NCI-H1048 (cell line): Measurements from ENCODE around the gene FOXD4.
"Not testable (repeated sequence)": the region's sequence is repeated elsewhere in the genome, so short reads cannot be mapped to it uniquely, and the experiment has no call there.

Experiments used
- DNase-seq: peaks from one replicate; lab custom pipeline; 2025; lab: John Stamatoyannopoulos, UW

Gene FOXD4

DNA sequence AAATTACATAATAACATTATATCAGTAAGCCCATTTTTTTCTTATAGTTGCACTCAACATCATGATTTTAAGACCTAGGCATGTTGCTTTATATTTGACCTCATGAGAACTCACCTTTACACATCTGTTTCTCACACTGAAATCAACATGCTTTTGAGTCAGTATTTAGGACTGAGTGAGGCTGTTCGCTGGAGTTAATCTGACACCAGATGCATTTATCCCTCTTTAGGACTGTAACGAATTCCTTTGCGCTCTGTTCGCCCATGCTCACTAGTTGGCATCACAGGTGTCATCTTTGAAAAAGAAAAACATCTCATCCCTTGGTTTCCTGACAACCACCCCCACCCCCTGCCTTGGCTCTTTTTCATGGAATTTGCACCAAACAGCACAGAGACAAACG lies 24.3 kb downstream of the FOXD4 start:
- DNase-seq: not testable (repeated sequence)

DNA sequence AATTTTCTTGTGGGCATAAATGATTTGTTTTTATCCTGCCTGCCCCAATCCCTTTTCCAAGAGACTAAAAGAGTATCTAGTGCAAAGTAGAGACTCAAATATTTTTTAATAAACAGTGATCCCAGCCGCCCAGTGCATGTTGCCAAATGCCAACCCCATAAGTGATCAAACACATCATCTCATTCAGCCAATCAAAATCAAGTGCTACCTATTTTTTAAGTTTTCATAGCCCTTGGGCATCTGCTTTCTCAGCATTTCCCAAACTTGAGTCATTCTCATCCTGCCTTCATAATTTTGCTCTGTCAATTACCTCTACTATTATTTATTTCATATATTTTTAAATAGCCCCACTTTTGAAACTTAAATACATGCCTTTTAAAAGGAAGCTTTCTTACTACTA lies 27.4 kb downstream of the FOXD4 start:
- not testable (repeated sequence) for DNase-seq

DNA sequence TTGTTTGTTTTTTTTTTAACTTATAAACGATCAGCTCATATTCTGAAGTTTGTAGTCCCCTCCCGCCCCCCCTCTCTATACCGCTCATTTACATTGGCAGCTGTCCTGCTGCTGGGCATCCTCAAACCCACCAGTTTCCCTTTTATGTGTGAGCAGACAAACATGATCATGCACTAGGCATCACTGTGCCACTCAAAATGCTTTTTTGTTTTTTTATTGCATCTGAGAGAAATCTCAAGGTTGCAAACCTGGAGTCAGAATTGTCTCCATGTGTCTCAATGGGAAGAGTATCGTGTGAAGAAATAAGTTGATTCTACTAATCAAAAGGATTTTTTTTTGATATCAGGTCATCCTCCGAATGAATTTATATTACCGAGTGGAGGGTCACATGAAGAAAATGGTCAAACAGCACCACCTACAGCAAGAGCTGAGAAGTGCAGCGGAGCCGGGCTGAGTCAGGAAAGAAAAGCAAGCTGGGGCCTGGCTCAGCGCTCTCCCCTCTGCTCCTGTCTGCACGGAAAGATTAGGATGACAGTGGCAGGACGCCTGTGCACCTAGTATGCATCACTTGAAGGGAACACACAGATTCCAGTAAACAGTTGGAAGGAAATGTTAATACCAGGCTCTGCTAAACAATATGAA lies 29.7 kb downstream of the FOXD4 start:
- not testable (repeated sequence) for DNase-seq

DNA sequence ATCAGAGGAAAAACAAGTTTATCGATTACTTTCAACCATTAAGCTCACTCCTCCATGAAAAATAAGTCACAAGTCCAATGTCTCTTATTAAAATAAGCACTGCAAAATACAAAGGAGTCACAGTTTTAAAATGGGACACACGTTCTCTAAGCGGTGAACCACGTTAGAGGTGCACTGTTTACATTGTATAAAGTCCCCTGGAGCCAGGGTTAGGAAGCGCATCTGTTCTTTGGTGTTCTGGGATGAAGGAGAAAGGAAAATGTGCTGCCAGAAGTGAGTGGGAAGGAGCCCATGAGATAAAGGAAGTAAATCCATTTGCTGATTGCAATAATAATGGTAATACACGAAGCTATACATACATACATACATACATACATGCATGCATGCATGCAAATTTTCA lies 30.4 kb downstream of the FOXD4 start:
- not testable (repeated sequence) for DNase-seq

DNA sequence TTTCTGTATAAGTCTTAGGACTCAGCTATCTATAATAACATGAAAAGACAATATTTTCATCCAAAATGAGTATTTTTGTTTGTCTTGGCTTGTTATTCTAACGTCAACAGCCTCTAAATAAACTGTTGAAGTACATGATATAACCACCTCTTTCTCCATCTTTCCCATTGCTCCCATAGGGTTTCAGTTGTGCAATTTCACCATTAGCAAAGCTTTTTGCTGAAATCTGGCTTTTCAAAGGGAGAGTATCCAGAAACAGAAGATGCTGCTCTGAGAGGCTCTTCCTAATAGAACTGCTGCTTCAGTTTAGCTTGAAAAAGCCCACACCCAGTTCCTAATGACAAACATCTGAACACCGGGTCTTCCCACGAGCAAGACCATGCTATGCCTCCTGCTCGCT lies 31.1 kb downstream of the FOXD4 start:
- not testable (repeated sequence) for DNase-seq

DNA sequence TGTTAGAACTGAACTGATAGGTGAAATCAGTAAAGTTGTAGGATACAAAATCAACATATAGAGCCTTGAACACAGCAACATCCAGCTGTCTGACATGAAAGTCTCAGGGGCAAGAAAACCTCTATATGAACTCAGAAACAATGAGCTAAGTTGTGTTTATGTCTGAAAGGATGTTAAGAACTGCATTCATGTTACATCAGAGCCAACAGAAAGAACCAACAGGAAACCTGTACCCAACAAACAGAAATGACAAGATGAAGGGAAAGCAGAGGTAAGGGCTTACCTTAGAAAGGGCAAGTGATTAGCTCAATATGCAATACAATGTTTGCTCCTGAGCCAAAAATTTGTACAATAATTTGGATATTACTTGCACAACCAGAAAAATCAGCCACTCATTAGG lies 31.5 kb downstream of the FOXD4 start:
- DNase-seq: not testable (repeated sequence)

DNA sequence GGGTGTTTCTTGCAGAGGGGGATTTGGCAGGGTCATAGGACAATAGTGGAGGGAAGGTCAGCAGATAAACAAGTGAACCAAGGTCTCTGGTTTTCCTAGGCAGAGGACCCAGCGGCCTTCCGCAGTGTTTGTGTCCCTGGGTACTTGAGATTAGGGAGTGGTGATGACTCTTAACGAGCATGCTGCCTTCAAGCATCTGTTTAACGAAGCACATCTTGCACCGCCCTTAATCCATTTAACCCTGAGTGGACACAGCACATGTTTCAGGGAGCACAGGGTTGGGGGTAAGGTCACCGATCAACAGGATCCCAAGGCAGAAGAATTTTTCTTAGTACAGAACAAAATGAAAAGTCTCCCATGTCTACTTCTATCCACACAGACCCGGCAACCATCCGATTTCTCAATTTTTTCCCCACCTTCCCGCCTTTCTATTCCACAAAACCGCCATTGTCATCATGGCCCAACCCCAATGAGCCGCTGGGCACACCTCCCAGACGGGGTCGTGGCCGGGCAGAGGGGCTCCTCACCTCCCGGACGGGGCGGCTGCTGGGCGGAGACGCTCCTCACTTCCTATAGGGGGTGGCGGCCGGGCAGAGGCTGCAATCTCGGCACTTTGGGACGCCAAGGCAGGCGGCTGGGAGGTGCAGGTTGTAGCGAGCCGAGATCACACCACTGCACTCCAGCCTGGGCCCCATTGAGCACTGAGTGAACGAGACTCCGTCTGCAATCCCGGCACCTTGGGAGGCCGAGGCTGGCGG lies 35.1 kb downstream of the FOXD4 start:
- DNase-seq: not testable (repeated sequence)

DNA sequence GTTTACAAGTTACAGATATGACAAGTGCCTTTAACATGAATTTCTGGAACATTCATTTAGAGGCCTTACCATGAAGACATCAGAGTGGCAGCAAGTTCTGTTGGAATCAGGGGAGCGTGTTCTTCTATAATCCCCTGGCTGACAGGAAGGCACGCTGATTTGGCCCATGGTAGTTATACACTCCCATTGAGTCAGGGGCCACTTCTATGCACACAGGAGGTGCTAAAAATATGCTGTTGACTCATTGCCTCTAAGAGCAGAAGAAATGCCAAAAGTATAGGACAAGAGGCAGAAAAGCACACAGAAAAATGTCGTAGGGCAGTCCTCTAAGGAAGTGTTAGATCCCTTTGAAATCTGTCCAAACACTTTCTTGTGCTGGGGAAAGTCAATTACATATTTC lies 39.9 kb downstream of the FOXD4 start:
- not testable (repeated sequence) for DNase-seq

DNA sequence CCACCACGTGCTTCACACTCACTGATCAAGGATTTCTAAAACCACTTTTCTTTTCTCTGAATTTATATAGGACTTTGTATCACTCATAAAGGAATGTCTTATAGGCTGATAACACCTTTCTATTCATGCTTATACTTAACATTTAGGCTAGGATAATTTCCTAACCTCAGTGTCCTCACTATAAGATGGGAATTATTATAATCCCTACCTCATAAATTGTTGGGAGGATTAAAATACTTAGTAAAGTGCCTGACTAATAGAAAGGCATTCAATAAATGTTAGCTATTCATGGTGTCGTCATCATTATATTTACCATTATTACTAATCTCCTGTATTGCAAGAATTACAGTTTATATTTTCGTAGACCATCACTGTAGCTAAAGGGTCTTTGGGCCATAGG lies 41.8 kb downstream of the FOXD4 start:
- DNase-seq: not testable (repeated sequence)

DNA sequence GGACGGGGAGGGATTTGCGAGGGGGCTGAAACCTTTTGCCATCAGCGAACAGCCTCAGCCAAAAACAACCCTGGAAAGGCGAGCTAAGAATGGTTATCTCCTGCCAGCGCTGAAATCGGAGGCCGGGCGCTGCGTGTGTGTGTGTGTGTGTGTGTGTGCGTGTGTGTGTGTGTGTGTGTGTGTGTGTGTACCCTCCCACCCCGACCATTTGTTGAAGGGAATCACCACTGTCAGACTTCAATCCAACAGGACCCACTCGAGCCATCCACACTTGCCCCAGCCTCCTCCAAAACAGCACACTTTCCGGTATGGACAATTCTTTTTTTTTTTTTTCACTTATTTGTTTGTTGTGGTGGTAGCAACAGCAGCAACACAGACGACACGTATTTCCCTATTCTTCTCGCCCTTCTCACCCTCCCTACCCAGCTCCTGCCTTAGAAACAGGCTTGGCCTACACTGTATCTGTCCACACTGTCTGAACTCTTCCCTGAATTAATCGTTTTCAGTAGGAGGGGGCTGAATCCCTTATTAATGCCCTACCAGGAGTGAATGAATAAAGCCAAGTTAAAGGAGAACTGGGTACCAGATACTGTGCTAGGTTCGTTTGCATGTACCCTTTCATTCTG lies 44.2 kb downstream of the FOXD4 start:
- not testable (repeated sequence) for DNase-seq

DNA sequence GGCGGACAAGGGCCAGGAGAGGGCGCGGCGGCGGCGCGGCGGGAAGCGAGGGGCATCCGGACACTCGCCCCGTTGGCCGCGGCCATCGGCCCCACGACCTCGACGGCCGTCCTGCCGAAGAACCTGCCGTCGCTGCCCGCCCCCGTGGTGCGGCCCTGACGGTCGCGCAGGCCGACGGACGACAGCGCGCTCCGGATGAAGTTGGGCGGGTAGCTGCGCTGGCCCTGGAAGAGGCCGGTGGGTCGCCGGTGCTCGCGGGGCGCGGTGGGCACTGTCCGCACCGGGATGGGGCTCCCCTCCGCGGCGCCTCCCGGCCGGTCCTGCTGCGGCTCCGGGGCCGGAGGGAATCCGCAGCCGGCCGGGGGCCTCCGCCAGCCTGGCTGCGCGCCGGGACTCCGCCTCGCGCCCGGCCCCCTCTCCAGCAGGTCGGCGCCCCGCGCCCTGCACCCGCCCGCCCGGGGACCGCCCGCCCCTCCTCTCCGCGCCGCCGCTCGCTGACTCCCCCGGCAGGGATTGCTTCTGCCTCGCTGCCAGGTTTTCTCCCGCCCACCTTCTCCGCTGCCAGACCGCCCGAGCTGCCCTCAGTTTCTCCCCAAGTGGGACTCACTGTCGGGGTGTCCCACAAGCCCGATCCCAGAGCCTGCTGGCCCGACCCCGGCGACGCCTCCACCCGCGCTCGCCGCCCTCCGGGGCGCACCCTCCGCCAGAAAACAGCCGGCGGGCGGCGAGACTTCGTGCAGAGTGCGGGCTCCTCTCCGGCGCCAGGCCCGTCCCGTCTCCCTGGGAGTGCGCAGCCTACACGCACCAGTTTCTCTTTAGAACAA lies 44.9 kb downstream of the FOXD4 start:
- not testable (repeated sequence) for DNase-seq
